Mucosa of stomach (tissue), 1 donor: ENCODE data around the gene ARHGAP12.
"Not testable (repeated sequence)": the region's sequence is repeated elsewhere in the genome, so short reads cannot be mapped to it uniquely, and the experiment has no call there.

Experiments
- H3K27me3 ChIP-seq: one replicate; pipeline ENCODE4 v1.7.0; 2013; ENCODE audit warnings: mild to moderate bottlenecking, low read length; ENCODE audit not compliant: control insufficient read depth, insufficient read depth
- H3K36me3 ChIP-seq: one replicate; pipeline ENCODE4 v1.7.0; 2013; ENCODE audit warnings: low read length; ENCODE audit not compliant: control insufficient read depth, insufficient read depth
- H3K4me1 ChIP-seq: one replicate; pipeline ENCODE4 v1.7.0; 2013; ENCODE audit warnings: mild to moderate bottlenecking, low read length; ENCODE audit not compliant: control insufficient read depth, insufficient read depth
- H3K4me3 ChIP-seq: one replicate; pipeline ENCODE4 v1.7.0; 2013; ENCODE audit warnings: low read length
- H3K9ac ChIP-seq: one replicate; pipeline ENCODE4 v1.7.0; 2013; ENCODE audit warnings: mild to moderate bottlenecking, low read length, moderate library complexity
- H3K9me3 ChIP-seq: one replicate; pipeline ENCODE4 v1.7.0; 2013; ENCODE audit warnings: mild to moderate bottlenecking, low read length, moderate library complexity; ENCODE audit not compliant: control insufficient read depth
- donor health status: Pancreatic carcinoma.

Gene ARHGAP12

GRCh38 chr10:31912898-31913850, 15.5 kb downstream of the ARHGAP12 start:
- Histone ChIP-seq H3K4me1 (peaks cover 19% of the 10 kb centered on the region), H3K9me3 (no peaks in the 10 kb centered on the region), H3K4me3 (no peak overlapping the region), H3K9ac (no peak overlapping the region), H3K36me3 (no peaks in the 10 kb centered on the region), H3K27me3 (no peaks in the 10 kb centered on the region)

- Histone ChIP-seq H3K9ac (no peak overlapping the region), H3K4me1 (peaks cover 19% of the 10 kb centered on the region), H3K4me3 (no peak overlapping the region), H3K9me3 (no peaks in the 10 kb centered on the region), H3K27me3 (no peaks in the 10 kb centered on the region), H3K36me3 (no peaks in the 10 kb centered on the region)
These were observed 16.3 kb downstream of the ARHGAP12 start for GRCh38 chr10:31912289-31912688.

DNA sequence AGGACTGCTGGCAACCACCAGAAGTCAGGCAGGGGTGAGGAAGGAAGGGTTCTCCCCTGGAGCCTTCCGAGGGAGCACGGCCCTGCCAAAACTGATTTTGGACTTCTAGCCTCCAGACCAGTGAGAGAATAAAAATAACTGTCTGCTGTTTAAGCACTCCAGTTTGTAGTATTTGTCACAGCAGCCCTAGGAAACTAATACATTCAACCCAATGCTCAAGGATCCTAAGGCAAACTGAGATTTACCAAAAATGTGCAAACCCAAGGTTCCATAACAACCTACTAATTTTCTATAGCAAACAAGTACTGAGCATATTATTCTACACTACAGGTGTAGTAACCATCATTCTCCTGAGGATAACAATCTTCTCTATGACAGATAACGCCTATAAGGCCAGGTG, 18.6 kb downstream of the ARHGAP12 start:
- Histone ChIP-seq H3K4me3 (no peak overlapping the region), H3K4me1 (peaks cover 19% of the 10 kb centered on the region), H3K9me3 (no peaks in the 10 kb centered on the region), H3K9ac (no peak overlapping the region), H3K36me3 (no peaks in the 10 kb centered on the region), H3K27me3 (no peaks in the 10 kb centered on the region)

DNA sequence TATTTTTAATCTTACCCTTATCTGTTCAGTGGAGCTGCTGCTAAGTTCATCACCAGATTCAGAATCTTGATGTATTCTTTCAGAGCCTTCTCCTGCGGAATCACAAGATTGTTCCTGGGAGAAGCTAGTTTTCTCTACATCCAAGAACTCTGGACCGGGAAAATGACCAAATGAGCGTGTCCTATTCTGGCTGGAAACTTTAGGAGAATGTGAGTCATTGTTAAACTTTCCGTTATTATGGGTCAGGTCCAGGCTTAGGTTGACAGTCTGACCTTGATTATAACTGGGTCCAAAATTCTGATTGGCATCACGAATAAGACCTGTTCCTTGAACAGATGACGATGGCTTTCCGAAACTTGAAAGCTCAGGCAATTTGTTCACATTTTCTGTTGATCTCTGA, 20.5 kb downstream of the ARHGAP12 start:
- H3K27me3 ChIP-seq = no peaks in the 10 kb centered on the region
- no peaks in the 10 kb centered on the region for H3K36me3 ChIP-seq
- H3K4me3 ChIP-seq = no peak overlapping the region
- no peak overlapping the region for H3K9ac ChIP-seq
- no peaks in the 10 kb centered on the region for H3K9me3 ChIP-seq
- peaks cover 12% of the 10 kb centered on the region for H3K4me1 ChIP-seq

- Histone ChIP-seq H3K9me3 (no peaks in the 10 kb centered on the region), H3K9ac (no peak overlapping the region), H3K36me3 (no peaks in the 10 kb centered on the region), H3K27me3 (no peaks in the 10 kb centered on the region), H3K4me1 (no peaks in the 10 kb centered on the region), H3K4me3 (no peak overlapping the region)
These were observed 22.6 kb downstream of the ARHGAP12 start for GRCh38 chr10:31906039-31906438.

- Histone ChIP-seq H3K4me3 (no peak overlapping the region), H3K36me3 (no peaks in the 10 kb centered on the region), H3K27me3 (no peaks in the 10 kb centered on the region), H3K9me3 (no peaks in the 10 kb centered on the region), H3K9ac (no peak overlapping the region), H3K4me1 (no peaks in the 10 kb centered on the region)
These were observed 23.0 kb downstream of the ARHGAP12 start for GRCh38 chr10:31905586-31905985.

DNA sequence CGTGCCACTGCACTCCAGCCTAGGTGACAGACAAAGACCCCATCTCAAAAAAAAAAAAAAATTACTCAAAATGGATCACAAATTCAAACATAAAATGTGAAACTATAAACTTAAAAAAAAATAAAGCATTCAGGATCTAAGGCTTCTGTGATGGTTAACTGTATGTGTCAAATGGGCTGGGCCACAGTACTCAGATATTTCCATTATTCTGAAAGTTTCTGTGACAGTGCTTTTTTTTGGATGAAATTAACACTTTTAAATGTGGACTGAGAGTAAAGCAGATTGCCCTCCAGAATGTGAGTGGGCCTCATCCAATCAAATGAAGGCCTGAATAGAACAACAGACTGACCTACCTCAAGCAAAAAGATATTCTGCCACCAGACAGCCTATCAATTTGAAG, 26.0 kb downstream of the ARHGAP12 start:
- Histone ChIP-seq H3K36me3 (no peaks in the 10 kb centered on the region), H3K4me1 (no peaks in the 10 kb centered on the region)

GRCh38 chr10:31897506-31897905, 31.1 kb downstream of the ARHGAP12 start:
- Histone ChIP-seq H3K27me3 (no peaks in the 10 kb centered on the region), H3K9ac (no peak overlapping the region), H3K4me1 (peaks cover 11% of the 10 kb centered on the region), H3K4me3 (no peak overlapping the region), H3K9me3 (no peaks in the 10 kb centered on the region), H3K36me3 (no peaks in the 10 kb centered on the region)

More for the DNA sequence above, 26.0 kb downstream of the ARHGAP12 start:
- H3K9ac ChIP-seq = no peak overlapping the region
- no peaks in the 10 kb centered on the region for H3K9me3 ChIP-seq
- H3K27me3 ChIP-seq = no peaks in the 10 kb centered on the region
- H3K4me3 ChIP-seq = no peak overlapping the region

DNA sequence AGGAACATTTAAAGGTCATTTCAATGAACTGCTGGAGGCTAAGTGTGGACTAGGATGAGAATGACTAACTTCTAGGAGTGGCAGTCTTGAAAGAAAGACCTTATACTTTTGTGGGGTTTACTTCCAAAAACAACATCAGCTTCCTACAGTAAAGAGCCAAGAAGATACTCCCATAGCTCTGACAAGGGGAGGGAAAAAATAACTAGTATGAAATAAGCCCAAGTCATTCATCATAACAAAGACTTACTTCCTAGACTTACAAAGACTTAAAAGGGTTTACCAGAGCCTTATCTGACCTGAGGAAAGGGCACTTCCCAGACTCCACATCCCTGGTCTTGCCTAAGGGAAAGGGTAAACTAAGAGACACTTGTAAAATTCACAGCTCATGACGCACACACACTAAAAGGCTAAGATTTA, 31.7 kb downstream of the ARHGAP12 start:
- Histone ChIP-seq H3K27me3 (no peaks in the 10 kb centered on the region), H3K9me3 (no peaks in the 10 kb centered on the region), H3K36me3 (no peaks in the 10 kb centered on the region), H3K4me1 (peaks cover 11% of the 10 kb centered on the region), H3K9ac (no peak overlapping the region), H3K4me3 (no peak overlapping the region)

DNA sequence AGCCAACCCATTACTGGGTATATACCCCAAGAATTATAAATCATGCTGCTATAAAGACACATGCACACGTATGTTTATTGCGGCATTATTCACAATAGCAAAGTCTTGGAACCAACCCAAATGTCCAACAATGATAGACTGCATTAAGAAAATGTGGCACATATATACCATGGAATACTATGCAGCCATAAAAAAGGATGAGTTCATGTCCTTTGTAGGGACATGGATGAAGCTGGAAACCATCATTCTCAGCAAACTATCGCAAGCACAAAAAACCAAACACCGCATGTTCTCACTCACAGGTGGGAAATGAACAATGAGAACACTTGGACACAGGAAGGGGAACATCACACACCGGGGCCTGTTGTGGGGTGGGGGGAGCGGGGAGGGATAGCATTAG, 32.9 kb downstream of the ARHGAP12 start:
- H3K4me3 ChIP-seq, H3K9me3 ChIP-seq, H3K9ac ChIP-seq, H3K36me3 ChIP-seq, H3K27me3 ChIP-seq: not testable (repeated sequence)
- peaks cover 11% of the 10 kb centered on the region for H3K4me1 ChIP-seq

GRCh38 chr10:31888442-31888841, 40.2 kb downstream of the ARHGAP12 start:
- no peaks in the 10 kb centered on the region for H3K9me3 ChIP-seq
- H3K4me3 ChIP-seq = no peak overlapping the region
- no peaks in the 10 kb centered on the region for H3K27me3 ChIP-seq
- no peaks in the 10 kb centered on the region for H3K36me3 ChIP-seq
- H3K9ac ChIP-seq = no peak overlapping the region
- H3K4me1 ChIP-seq = peaks cover 30% of the 10 kb centered on the region

- Histone ChIP-seq H3K4me3 (no peak overlapping the region), H3K4me1 (peaks cover 31% of the 10 kb centered on the region)
These were observed 40.8 kb downstream of the ARHGAP12 start for GRCh38 chr10:31887850-31888249.

More at GRCh38 chr10:31887850-31888249, 40.8 kb downstream of the ARHGAP12 start:
- Histone ChIP-seq H3K27me3 (no peaks in the 10 kb centered on the region), H3K9ac (no peak overlapping the region), H3K9me3 (no peaks in the 10 kb centered on the region), H3K36me3 (no peaks in the 10 kb centered on the region)
